Activated CD8-positive, alpha-beta T cell treated with anti-CD3 and anti-CD28 coated beads, Interleukin-2, amount 10 ng/mL, durations not matched to agents 7 days and 5 days (primary cell): Measurements from ENCODE around the gene PRR12. TPM values are rescaled to one million over a fixed set of nuclear protein-coding genes. Genes with fewer than 3 reads are reported as not detected.

Source experiments
- ATAC-seq: fragments of 150-1000 bp; cut with Tn5 transposase; one replicate; pipeline ENCODE4 v1.10.0; 2021; ENCODE audit warnings: moderate library complexity
- CTCF ChIA-PET: fragments of 350-600 bp; sonication (Branson Sonifier 250); formaldehyde crosslinking; loops from one replicate; lab custom pipeline; 2021; ENCODE audit warnings: antibody characterized with exemption; lab: Charles Lee
- POLR2A ChIA-PET: fragments of 350-600 bp; sonication (Branson Sonifier 250); formaldehyde crosslinking; loops from one replicate; lab custom pipeline; 2021; ENCODE audit warnings: antibody characterized with exemption; lab: Charles Lee
- DNase-seq: peaks from one replicate; pipeline ENCODE4 v3.0.0-alpha.2; 2020
- H3K27ac Mint-ChIP-seq: one replicate; pipeline ENCODE4 v1.8.0; 2021; ENCODE audit warnings: mild to moderate bottlenecking, mixed read lengths
- H3K27me3 Mint-ChIP-seq: one replicate; pipeline ENCODE4 v1.8.0; 2021; ENCODE audit warnings: low read depth, mixed read lengths
- H3K36me3 Mint-ChIP-seq: one replicate; pipeline ENCODE4 v1.8.0; 2021; ENCODE audit warnings: low read depth, mixed read lengths
- H3K4me1 Mint-ChIP-seq: one replicate; pipeline ENCODE4 v1.8.0; 2021; ENCODE audit warnings: low read depth, mixed read lengths
- H3K4me3 Mint-ChIP-seq: one replicate; pipeline ENCODE4 v1.8.0; 2021; ENCODE audit warnings: mild to moderate bottlenecking, mixed read lengths
- H3K9me3 Mint-ChIP-seq: one replicate; pipeline ENCODE4 v1.8.0; 2022; ENCODE audit warnings: mixed read lengths; ENCODE audit not compliant: insufficient read depth
- total RNA-seq, 2 experiments: library from RNA; stranded (reverse); gene quantifications; one replicate each; pipeline ENCODE4 v1.2.3, GENCODE V29; 2021

Gene PRR12, protein sequence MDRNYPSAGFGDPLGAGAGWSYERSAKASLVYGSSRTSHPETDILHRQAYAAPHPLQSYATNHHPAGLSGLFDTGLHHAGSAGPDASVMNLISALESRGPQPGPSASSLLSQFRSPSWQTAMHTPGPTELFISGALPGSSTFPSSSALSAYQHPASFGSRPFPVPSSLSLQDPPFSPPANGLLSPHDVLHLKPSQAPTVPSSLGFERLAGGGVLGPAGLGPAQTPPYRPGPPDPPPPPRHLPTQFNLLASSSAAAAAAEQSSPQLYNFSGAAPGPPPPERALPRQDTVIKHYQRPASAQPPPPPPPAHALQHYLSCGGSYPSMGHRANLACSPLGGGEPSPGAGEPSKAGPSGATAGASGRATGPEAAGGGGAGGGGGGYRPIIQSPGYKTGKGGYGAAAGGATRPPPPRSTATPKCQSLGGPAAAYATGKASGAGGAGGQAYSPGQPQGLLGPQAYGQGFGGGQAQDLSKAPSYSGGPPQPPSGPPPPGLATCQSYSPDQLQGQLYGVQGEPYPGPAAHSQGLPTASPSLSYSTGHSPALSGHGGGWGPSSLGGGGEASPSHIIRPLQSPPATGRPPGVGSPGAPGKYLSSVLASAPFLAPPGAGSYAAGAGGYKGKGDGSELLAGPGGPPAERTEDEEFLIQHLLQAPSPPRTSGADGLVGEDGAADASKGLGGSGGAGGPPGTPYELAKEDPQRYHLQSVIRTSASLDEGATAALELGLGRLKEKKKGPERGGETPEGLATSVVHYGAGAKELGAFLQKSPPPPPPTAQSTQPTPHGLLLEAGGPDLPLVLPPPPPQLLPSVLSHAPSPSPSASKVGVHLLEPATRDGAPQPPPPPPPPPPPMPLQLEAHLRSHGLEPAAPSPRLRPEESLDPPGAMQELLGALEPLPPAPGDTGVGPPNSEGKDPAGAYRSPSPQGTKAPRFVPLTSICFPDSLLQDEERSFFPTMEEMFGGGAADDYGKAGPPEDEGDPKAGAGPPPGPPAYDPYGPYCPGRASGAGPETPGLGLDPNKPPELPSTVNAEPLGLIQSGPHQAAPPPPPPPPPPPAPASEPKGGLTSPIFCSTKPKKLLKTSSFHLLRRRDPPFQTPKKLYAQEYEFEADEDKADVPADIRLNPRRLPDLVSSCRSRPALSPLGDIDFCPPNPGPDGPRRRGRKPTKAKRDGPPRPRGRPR (N-terminal part only)
- total RNA-seq: 10 to 100 TPM; 39.4 to 39.9 TPM

DNA sequence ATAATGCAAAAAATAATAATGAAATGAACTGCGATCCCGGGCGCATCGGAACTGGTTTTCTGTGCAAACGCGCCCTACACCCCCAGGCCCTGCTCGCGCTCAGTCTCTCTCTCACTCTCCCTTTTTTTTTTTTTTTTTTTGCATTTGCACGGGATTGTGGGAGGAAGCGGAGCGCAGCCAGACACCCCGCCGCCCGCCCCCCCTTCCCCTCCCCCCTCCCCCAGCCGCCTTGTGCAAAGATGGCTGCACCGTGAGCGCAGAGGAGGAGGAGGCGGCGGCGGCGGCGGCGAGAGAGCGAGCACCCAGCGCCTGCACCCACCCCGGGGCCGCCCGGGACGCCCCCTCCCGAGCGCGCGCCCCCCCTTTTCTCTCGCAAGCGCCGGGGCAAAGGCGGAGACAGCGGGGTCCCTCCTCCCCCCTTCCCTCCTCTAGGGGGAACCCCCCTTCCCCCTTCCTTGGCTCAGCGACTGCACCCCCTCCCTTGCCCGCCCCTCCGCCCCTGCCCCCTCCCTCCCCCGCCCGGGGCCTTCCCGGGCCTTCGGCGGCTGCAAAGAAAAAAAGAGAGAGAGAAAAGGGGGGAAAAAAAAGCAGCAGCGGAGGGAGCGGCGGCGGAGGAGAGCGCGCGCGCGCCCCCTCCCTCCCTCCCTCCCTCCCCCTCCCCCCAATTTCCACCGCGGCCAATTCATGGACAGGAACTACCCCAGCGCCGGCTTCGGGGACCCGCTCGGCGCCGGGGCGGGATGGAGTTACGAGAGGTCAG is at the start of gene PRR12:
Gene PRR12, plus strand, starts transcription at position 212 of the 760 bp plus-strand sequence. Its CDS starts 473 bp downstream, at position 685.
- no peaks in the 10 kb centered on the region for H3K9me3 Mint-ChIP-seq
- H3K4me1 Mint-ChIP-seq: peaks cover 31% of the 10 kb centered on the region
- peaks cover 2% of the 10 kb centered on the region for H3K27me3 Mint-ChIP-seq
- ChIA-PET CTCF (interaction anchor here (1.0 to 1.5 kb wide), 4 partner anchors 86 to 278 kb away, joined by 3 to 10 read pairs (median 4); partner anchors contain the start of genes AP2A1 and PRMT1), POLR2A (interaction anchor here (0.9 to 3.6 kb wide), 8 partner anchors 11 to 284 kb away, joined by 3 to 41 read pairs (median 4); partner anchors contain the start of genes NOSIP, PRMT1, PRRG2 and RRAS)
- H3K4me3 Mint-ChIP-seq: peak within 1 kb of the TSS; percentile 80
- DNase-seq: peak; percentile 76
- peaks cover 21% of the 10 kb centered on the region for H3K36me3 Mint-ChIP-seq
- peak within 1 kb of the TSS; percentile 92 for H3K27ac Mint-ChIP-seq
- peak; percentile 27 for ATAC-seq

DNA sequence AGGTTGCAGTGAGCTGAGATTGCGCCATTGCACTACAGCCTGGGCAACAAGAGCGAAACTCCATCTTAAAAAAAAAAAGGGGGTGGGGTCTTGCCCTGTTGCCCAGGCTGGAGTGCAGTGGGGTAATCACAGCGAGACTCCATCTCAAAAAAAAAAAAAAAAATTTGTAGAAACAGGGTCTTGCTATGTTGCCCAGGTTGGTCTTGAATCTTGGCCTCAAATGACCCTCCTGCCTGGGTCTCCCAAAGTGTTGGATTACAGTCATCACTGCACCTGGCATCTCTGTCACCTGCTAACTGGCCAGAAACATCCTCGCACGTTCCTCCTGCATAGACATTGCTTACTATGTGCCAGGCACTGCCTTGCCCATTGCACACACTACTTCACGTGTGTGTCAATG is 49.1 kb upstream of the PRR12 start:
- ChIA-PET CTCF (interaction anchor here (1.1 to 1.5 kb wide), 2 partner anchors 35 to 39 kb away, joined by 3 to 5 read pairs; no protein-coding TSS in a partner anchor), POLR2A (no interaction called here)
- Mint-ChIP-seq H3K4me3 (no peak overlapping the region), H3K9me3 (no peaks in the 10 kb centered on the region), H3K27ac (no peak overlapping the region), H3K36me3 (no peaks in the 10 kb centered on the region), H3K27me3 (peaks cover 4% of the 10 kb centered on the region), H3K4me1 (peaks cover 16% of the 10 kb centered on the region)
- ATAC-seq: no peak
- no peak for DNase-seq

DNA sequence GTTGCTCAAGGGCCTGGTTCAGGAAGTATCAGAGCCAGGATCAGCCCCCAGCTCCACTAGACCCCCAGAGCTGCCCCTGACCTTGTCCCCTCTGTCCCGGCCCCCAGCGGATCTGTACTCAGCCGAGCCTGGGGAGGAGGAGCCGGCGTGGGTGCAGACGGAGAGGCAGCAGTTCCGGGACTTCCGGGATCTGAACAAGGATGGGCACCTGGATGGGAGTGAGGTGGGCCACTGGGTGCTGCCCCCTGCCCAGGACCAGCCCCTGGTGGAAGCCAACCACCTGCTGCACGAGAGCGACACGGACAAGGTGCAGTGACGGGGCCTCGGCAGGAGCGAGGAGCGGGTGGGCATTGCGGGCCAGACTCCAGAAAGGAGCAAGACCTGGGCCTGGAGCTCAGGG is 48.5 kb upstream of the PRR12 start:
- Mint-ChIP-seq H3K27ac (no peak overlapping the region), H3K27me3 (peaks cover 4% of the 10 kb centered on the region), H3K4me1 (peaks cover 20% of the 10 kb centered on the region), H3K4me3 (no peak overlapping the region), H3K36me3 (no peaks in the 10 kb centered on the region), H3K9me3 (no peaks in the 10 kb centered on the region)
- DNase-seq: no peak
- ATAC-seq: no peak
- CTCF ChIA-PET: interaction anchor here (0.7 to 2.8 kb wide), 2 partner anchors 8 to 28 kb away, joined by 3 to 11 read pairs; no protein-coding TSS in a partner anchor
- POLR2A ChIA-PET: no interaction called here

DNA sequence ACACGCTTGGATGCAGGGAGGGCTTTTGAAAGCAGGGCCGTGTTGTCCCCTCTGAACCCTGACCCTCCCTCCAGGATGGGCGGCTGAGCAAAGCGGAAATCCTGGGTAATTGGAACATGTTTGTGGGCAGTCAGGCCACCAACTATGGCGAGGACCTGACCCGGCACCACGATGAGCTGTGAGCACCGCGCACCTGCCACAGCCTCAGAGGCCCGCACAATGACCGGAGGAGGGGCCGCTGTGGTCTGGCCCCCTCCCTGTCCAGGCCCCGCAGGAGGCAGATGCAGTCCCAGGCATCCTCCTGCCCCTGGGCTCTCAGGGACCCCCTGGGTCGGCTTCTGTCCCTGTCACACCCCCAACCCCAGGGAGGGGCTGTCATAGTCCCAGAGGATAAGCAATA is 48.0 kb upstream of the PRR12 start:
- ChIA-PET POLR2A (no interaction called here), CTCF (interaction anchor here (2.8 to 6.8 kb wide), 2 partner anchors 9 to 36 kb away, joined by 11 to 211 read pairs; no protein-coding TSS in a partner anchor)
- DNase-seq (no peak), ATAC-seq (no peak)
- Mint-ChIP-seq H3K4me1 (peaks cover 25% of the 10 kb centered on the region), H3K27me3 (peaks cover 4% of the 10 kb centered on the region), H3K36me3 (no peaks in the 10 kb centered on the region), H3K9me3 (no peaks in the 10 kb centered on the region), H3K27ac (no peak overlapping the region), H3K4me3 (no peak overlapping the region)

DNA sequence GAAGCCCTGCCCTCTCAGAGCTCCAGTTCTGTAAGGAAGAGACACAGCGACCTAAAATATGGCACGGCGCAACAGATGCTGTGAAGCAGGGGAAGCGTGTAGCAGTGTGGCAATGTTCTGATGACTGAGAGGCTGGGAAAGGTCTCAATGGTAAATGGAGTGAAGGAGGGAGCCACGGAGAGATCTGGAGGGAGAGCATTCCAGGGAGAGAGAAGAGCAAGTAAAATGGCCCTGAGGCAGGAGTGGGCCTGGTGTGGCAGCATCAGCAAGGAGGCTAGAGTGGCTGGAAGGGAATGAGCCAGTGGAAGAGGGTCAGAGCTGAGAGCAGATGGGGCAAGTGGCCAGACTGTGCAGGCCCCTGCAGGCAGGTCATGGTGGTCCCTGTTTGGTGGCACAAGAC is 46.8 kb upstream of the PRR12 start:
- Mint-ChIP-seq H3K36me3 (peaks cover 5% of the 10 kb centered on the region), H3K27ac (peak overlapping the region; percentile 14), H3K4me3 (no peak overlapping the region), H3K4me1 (peaks cover 35% of the 10 kb centered on the region), H3K9me3 (no peaks in the 10 kb centered on the region), H3K27me3 (peaks cover 4% of the 10 kb centered on the region)
- ATAC-seq (no peak), DNase-seq (no peak)
- CTCF ChIA-PET: interaction anchor here (2.8 to 6.8 kb wide), 2 partner anchors 10 to 37 kb away, joined by 11 to 211 read pairs; no protein-coding TSS in a partner anchor
- POLR2A ChIA-PET: interaction anchor here (0.5 kb wide), 1 partner anchor 17 kb away, joined by 4 read pairs; the partner anchor contains the start of gene RCN3

DNA sequence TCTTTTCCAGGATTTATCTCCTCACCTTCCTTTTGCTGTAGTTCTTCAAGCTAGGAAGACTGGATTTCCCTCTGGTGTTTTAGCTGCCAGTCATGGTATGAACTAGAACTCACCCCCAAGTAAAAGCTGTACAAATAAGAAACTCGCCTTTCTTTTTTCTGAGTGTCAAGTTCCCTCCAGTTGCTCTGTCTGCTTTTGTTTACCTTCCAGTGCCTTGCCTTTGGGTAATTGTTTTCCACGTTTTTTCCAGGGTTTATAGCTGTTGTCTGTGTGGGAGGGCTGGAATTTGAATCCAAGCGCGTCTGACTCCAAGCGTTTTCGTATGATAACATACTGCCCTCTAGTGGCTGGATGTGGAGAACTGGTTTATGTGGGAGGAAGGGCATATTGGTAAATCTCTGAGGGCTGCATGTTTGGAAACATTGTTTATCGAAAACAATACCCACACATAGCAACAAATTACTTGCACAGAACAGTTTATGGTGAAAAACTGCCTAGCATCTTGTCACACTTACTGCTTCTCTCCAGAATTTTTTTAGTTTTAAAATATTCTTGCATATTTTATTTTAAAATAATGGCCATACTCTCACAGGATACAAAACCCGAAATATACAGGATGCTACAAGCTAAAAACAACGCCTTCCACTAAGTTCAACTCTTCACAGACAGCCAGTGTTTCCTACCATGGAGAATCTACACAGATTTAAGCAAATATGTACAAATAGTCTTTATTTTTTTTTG is 44.0 kb upstream of the PRR12 start:
- peak overlapping the region; percentile 28 for H3K4me3 Mint-ChIP-seq
- ATAC-seq (peak; percentile 77), DNase-seq (peak; percentile 84)
- H3K27ac Mint-ChIP-seq: peak overlapping the region; percentile 65
- H3K27me3 Mint-ChIP-seq: peaks cover 4% of the 10 kb centered on the region
- peaks cover 50% of the 10 kb centered on the region for H3K4me1 Mint-ChIP-seq
- H3K36me3 Mint-ChIP-seq: peaks cover 10% of the 10 kb centered on the region
- ChIA-PET CTCF (interaction anchor here (0.6 to 11.7 kb wide), 29 partner anchors 8 to 278 kb away, joined by 3 to 213 read pairs (median 5); partner anchors contain the start of genes ALDH16A1, FCGRT, NOSIP and PRRG2), POLR2A (interaction anchor here (0.7 to 1.9 kb wide), 8 partner anchors 12 to 123 kb away, joined by 3 to 8 read pairs (median 4); no protein-coding TSS in a partner anchor)
- no peaks in the 10 kb centered on the region for H3K9me3 Mint-ChIP-seq

DNA sequence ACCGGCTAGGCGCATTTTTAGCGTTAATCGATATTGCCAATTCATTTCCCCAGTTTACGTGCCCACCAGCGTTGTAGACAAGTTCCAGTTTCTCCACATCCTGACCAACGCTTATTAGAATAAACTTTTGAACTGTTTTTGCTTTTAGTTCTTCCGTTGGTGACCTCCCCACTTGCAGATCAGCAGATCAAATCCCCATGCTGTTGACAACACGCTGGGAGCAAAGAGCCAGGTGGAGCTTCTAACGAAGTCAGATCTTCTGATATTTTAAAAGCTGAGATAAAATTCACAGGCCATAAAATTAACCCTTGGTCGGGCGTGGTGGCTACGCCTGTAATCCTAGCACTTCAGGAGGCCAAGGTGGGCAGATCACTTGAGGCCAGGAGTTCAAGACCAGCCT is 41.9 kb upstream of the PRR12 start:
- CTCF ChIA-PET: interaction anchor here (1.0 to 11.7 kb wide), 10 partner anchors 12 to 323 kb away, joined by 3 to 213 read pairs (median 8); no protein-coding TSS in a partner anchor
- H3K4me1 Mint-ChIP-seq: peaks cover 66% of the 10 kb centered on the region
- H3K9me3 Mint-ChIP-seq: no peaks in the 10 kb centered on the region
- peaks cover 4% of the 10 kb centered on the region for H3K27me3 Mint-ChIP-seq
- no peak for ATAC-seq
- H3K27ac Mint-ChIP-seq: peak overlapping the region; percentile 79
- no peak overlapping the region for H3K4me3 Mint-ChIP-seq
- POLR2A ChIA-PET: interaction anchor here (0.9 to 1.1 kb wide), 3 partner anchors 9 to 20 kb away, joined by 3 to 4 read pairs (median 4); no protein-coding TSS in a partner anchor
- H3K36me3 Mint-ChIP-seq: peaks cover 21% of the 10 kb centered on the region
- no peak for DNase-seq

DNA sequence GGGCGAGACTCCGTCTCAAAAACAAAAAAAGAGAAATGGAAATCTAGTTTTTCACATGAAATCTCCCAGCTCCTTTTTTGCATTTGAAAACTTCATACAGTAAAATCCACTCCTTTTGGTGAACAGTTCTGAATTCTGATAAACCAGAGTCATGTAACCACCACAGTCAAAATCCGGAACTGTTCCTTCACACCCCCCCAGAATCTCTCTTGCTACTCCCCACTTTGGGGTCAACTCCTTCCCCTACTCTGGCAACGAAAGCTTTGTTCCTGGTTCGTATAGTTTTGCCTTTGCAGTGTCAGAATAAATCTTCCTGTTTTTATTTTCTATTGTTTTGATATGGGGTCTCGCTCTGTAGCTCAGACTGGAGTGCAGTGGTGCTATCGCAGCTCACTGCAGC is 39.5 kb upstream of the PRR12 start:
- peak overlapping the region; percentile 79 for H3K27ac Mint-ChIP-seq
- ChIA-PET POLR2A (interaction anchor here (1.5 kb wide), 1 partner anchor 29 kb away, joined by 4 read pairs; the partner anchor contains the start of genes NOSIP and PRRG2), CTCF (interaction anchor here (1.1 to 11.7 kb wide), 10 partner anchors 9 to 49 kb away, joined by 4 to 213 read pairs (median 6); no protein-coding TSS in a partner anchor)
- H3K9me3 Mint-ChIP-seq: no peaks in the 10 kb centered on the region
- H3K27me3 Mint-ChIP-seq: no peaks in the 10 kb centered on the region
- no peak for DNase-seq
- no peak for ATAC-seq
- H3K4me3 Mint-ChIP-seq: no peak overlapping the region
- peaks cover 43% of the 10 kb centered on the region for H3K36me3 Mint-ChIP-seq
- peaks cover 81% of the 10 kb centered on the region for H3K4me1 Mint-ChIP-seq

DNA sequence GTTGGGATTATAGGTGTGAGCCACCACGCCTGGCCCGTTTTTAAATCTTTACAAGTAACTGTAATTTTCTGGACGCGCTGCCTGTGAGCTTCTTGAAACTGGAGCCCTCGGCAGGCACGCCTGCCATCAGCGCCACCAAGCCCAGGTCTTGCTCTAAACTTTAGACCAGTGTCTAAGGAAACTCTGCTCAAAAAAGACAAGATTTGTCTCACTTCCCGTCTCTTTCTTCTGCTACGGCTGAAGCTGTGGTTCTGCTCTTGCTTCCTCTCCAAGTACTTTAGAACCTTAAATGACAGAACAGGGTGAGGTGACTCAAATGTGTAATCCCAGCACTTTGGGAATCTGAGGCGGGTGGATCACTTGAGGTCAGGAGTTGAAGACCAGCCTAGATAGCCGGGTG is 38.2 kb upstream of the PRR12 start:
- ATAC-seq: peak; percentile 41
- DNase-seq: peak; percentile 57

More for the DNA sequence above, 38.2 kb upstream of the PRR12 start:
- Mint-ChIP-seq H3K9me3 (no peaks in the 10 kb centered on the region), H3K4me1 (peaks cover 80% of the 10 kb centered on the region), H3K4me3 (peak overlapping the region; percentile 70), H3K27ac (peak overlapping the region; percentile 99), H3K27me3 (no peaks in the 10 kb centered on the region), H3K36me3 (peaks cover 52% of the 10 kb centered on the region)
- POLR2A ChIA-PET: interaction anchor here (0.7 to 2.5 kb wide), 4 partner anchors 16 to 53 kb away, joined by 3 to 8 read pairs (median 4); no protein-coding TSS in a partner anchor
- CTCF ChIA-PET: interaction anchor here (1.1 to 11.7 kb wide), 9 partner anchors 8 to 80 kb away, joined by 3 to 213 read pairs (median 7); partner anchors contain the start of gene RCN3
